Nephron (organoid): ENCODE measurements around the gene KIF9.
"Not testable (repeated sequence)": the region's sequence is repeated elsewhere in the genome, so short reads cannot be mapped to it uniquely, and the experiment has no call there.

Source experiments
- H3K27ac Mint-ChIP-seq, 3 experiments: 2 replicates each; pipeline ENCODE4 v1.8.0; 2020; ENCODE audit warnings: mixed read lengths in 3 of 3, mild to moderate bottlenecking in 2 of 3, moderate library complexity in 1 of 3
- H3K27me3 Mint-ChIP-seq: 2 replicates; pipeline ENCODE4 v1.8.0; 2021; ENCODE audit warnings: low read depth, mild to moderate bottlenecking, moderate library complexity, mixed read lengths
- H3K36me3 Mint-ChIP-seq: 2 replicates; pipeline ENCODE4 v1.8.0; 2020; ENCODE audit warnings: low read depth, mixed read lengths
- H3K4me1 Mint-ChIP-seq: 2 replicates; pipeline ENCODE4 v1.8.0; 2020; ENCODE audit warnings: mixed read lengths
- H3K4me3 Mint-ChIP-seq, 3 experiments: 2 replicates each; pipeline ENCODE4 v1.8.0; 2020; ENCODE audit warnings: mild to moderate bottlenecking in 3 of 3, mixed read lengths in 3 of 3, moderate library complexity in 2 of 3
- H3K9me3 Mint-ChIP-seq: 2 replicates; pipeline ENCODE4 v1.8.0; 2020; ENCODE audit warnings: mixed read lengths
- TF ChIP-seq, protein P1 (sequence below), 3 experiments: fragments of 200-600 bp; sonication (generic); IDR thresholded peaks; one replicate each; pipeline ENCODE4 v1.5.0; 2021; ENCODE audit warnings: antibody characterized with exemption in 3 of 3; ENCODE audit not compliant: unreplicated experiment in 3 of 3

KIF9 gene

DNA sequence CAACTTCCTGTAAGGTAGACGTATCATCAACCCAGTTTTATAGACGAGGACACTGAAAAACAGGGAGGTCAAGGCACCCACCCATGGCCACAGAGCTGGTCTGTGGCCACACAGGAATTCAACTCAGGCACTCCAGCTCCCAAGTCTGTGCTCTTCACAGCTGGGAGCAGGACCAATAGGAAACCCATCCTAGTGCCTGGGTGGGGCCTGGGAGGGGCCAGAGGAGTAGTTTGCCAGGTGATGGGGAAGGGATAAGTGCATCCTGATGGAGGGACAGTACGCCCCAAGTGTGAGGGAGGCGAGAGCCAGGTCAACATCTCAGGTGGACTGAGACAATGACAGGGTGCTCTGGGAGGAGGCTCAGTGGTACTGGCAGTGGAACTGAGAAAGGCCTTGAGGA is 22.0 kb downstream of the KIF9 start:
- Mint-ChIP-seq H3K27ac (no peak overlapping the region), H3K9me3 (no peaks in the 10 kb centered on the region), H3K27me3 (peaks cover 3% of the 10 kb centered on the region), H3K4me3 (no peak overlapping the region), H3K36me3 (no peaks in the 10 kb centered on the region), H3K4me1 (no peaks in the 10 kb centered on the region)
- TF ChIP-seq, protein P1, sequence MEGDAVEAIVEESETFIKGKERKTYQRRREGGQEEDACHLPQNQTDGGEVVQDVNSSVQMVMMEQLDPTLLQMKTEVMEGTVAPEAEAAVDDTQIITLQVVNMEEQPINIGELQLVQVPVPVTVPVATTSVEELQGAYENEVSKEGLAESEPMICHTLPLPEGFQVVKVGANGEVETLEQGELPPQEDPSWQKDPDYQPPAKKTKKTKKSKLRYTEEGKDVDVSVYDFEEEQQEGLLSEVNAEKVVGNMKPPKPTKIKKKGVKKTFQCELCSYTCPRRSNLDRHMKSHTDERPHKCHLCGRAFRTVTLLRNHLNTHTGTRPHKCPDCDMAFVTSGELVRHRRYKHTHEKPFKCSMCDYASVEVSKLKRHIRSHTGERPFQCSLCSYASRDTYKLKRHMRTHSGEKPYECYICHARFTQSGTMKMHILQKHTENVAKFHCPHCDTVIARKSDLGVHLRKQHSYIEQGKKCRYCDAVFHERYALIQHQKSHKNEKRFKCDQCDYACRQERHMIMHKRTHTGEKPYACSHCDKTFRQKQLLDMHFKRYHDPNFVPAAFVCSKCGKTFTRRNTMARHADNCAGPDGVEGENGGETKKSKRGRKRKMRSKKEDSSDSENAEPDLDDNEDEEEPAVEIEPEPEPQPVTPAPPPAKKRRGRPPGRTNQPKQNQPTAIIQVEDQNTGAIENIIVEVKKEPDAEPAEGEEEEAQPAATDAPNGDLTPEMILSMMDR (IDR thresholded peaks at IDR 0.05; ENCODE audit: unreplicated experiment in 3 of 3), result no peak

DNA sequence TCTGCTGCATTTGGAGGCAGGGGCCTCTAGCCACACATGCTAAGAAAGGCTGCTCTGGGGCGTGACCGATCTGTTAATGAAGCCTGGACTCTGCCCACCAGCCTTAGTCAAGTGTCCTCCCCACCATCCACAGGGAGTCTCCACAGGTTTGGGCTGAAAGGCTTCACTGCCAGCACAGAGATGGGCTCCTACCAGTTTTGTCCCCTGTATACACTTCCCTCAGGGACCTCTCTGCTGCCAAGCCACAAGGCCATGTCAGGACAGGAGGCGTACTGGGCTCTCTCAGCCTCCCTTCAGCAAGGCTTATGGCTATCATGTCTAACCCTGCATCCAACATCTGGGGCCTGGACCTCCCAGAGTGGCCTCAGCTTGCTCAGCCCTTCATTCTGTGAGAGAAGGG is 23.5 kb downstream of the KIF9 start:
- TF ChIP-seq, protein P1 (IDR thresholded peaks at IDR 0.05; ENCODE audit: unreplicated experiment in 3 of 3), result no peak

DNA sequence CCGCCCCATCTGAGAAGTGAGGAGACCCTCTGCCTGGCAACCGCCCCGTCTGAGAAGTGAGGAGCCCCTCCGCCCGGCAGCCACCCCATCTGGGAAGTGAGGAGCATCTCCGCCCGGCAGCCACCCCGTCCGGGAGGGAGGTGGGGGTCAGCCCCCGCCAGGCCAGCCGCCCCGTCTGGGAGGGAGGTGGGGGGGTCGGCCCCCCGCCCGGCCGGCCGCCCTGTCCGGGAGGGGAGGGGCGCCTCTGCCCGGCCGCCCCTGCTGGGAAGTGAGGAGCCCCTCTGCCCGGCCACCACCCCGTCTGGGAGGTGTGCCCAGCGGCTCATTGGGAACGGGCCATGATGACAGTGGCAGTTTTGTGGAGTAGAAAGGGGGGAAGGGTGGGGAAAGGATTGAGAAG is 26.3 kb downstream of the KIF9 start:
- not testable (repeated sequence) for H3K4me1 Mint-ChIP-seq, H3K36me3 Mint-ChIP-seq, H3K27me3 Mint-ChIP-seq, H3K27ac Mint-ChIP-seq, H3K4me3 Mint-ChIP-seq, H3K9me3 Mint-ChIP-seq

More for the DNA sequence above, 23.5 kb downstream of the KIF9 start:
- no peaks in the 10 kb centered on the region for H3K9me3 Mint-ChIP-seq
- H3K4me3 Mint-ChIP-seq, result no peak overlapping the region
- peak overlapping the region in 2 of 3 experiments; percentile 72 to 82 for H3K27ac Mint-ChIP-seq
- H3K36me3 Mint-ChIP-seq, result no peaks in the 10 kb centered on the region
- H3K4me1 Mint-ChIP-seq, result no peaks in the 10 kb centered on the region
- H3K27me3 Mint-ChIP-seq, result peaks cover 3% of the 10 kb centered on the region

DNA sequence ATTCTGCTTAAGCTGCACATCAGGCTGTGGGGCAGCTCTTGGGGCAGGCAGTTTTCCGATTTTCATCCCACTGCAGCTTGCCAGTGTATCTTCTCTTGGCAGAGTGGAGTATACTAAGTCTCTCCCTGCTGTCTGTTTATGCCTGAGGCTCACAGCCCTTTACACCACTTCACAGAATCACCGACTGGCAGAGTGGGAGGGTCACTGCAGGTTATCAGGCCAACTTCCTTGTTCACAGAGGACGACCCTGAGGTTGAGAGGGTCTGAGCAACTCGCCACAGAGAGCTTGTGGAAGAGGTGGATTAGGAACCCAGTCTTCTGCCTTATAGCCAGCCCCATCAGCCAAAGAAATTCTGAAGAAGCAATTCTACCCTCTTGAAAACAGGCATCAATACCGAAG is 30.9 kb downstream of the KIF9 start:
- no peaks in the 10 kb centered on the region for H3K36me3 Mint-ChIP-seq
- no peaks in the 10 kb centered on the region for H3K27me3 Mint-ChIP-seq
- no peak overlapping the region for H3K27ac Mint-ChIP-seq
- no peaks in the 10 kb centered on the region for H3K4me1 Mint-ChIP-seq
- TF ChIP-seq, protein P1 (IDR thresholded peaks at IDR 0.05; ENCODE audit: unreplicated experiment in 3 of 3), result no peak
- no peaks in the 10 kb centered on the region for H3K9me3 Mint-ChIP-seq
- no peak overlapping the region for H3K4me3 Mint-ChIP-seq

DNA sequence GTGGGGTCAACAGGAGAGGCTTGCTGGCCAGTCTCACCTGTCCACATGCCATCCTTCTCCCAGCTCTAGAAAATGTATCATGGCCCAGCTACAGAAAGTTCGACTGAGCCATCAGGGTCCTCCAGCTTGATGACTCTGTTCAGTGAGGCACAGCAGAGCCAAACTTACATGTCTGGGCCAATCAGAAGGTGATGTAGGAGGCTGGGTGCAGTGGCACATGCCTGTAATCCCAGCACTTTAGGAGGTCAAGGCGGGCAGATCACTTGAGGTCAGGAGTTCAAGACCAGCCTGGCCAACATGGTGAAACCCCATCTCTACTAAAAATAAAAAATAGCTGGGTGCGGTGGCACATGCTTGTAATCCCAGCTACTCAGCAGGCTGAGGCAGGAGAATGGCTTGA is 31.5 kb downstream of the KIF9 start:
- not testable (repeated sequence) for H3K4me3 Mint-ChIP-seq, H3K36me3 Mint-ChIP-seq, H3K27ac Mint-ChIP-seq, H3K27me3 Mint-ChIP-seq, H3K4me1 Mint-ChIP-seq, H3K9me3 Mint-ChIP-seq

DNA sequence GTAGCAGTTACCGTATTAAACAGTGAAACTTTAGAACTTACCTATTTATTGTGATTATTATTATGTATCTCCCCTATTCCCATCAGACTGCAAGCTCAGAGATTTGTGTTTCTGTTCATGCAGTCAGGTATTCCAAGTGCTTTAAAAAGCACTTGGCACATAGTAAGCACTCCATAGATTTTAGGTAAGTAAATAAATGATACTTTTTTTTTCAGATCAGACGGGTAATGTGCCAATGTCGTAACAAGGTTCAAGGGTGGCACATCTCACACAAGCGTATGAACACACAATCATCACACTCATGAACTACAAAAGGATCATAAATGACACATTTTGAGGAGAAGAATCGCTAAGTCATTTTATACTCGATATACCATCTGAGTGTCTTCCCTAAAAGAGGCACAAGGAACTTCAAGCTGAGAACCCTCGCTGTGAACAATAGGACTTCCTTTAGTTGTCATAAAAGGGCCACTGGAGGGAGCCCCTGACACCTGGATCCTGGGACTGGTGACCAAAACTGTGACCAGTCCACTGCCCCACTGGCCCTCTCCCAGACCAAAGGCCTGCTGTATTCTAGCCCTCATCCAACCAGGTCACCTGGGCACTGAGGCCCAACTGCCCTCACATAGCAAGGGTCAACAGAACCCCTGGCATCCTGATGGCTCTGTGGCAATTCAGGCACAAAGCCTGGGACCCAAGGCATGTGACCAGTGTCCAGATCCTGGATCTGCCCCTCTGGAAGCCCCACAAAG is 32.1 kb downstream of the KIF9 start:
- H3K4me3 Mint-ChIP-seq, result no peak overlapping the region
- H3K9me3 Mint-ChIP-seq, result no peaks in the 10 kb centered on the region
- TF ChIP-seq, protein P1 (IDR thresholded peaks at IDR 0.05; ENCODE audit: unreplicated experiment in 3 of 3), result no peak
- no peaks in the 10 kb centered on the region for H3K36me3 Mint-ChIP-seq
- no peaks in the 10 kb centered on the region for H3K4me1 Mint-ChIP-seq
- H3K27me3 Mint-ChIP-seq, result no peaks in the 10 kb centered on the region
- H3K27ac Mint-ChIP-seq, result no peak overlapping the region
